Cortex of kidney (tissue), 1 donor: ENCODE measurements around the gene VASP.

Experiments used
- DNase-seq: peaks from one replicate; lab custom pipeline; 2025; lab: John Stamatoyannopoulos, UW

VASP gene

GRCh38 chr19:45554481-45554880 is 47.2 kb downstream of the VASP start:
- no peak for DNase-seq

GRCh38 chr19:45556835-45557234 is 49.6 kb downstream of the VASP start:
- no peak for DNase-seq

GRCh38 chr19:45558399-45558878 is 51.2 kb downstream of the VASP start:
- no peak for DNase-seq

GRCh38 chr19:45560038-45560437 is 52.8 kb downstream of the VASP start:
- DNase-seq = no peak

- DNase-seq = no peak
Measured at GRCh38 chr19:45560686-45561085, 53.4 kb downstream of the VASP start.

GRCh38 chr19:45564131-45564780 is 57.0 kb downstream of the VASP start:
- no peak for DNase-seq

GRCh38 chr19:45567609-45568008 is 60.3 kb downstream of the VASP start:
- no peak for DNase-seq

- no peak for DNase-seq
Measured at GRCh38 chr19:45568732-45569131, 61.5 kb downstream of the VASP start.

GRCh38 chr19:45569619-45570421 is 62.5 kb downstream of the VASP start:
- DNase-seq = no peak

- no peak for DNase-seq
Measured at GRCh38 chr19:45571457-45572220, 64.4 kb downstream of the VASP start.

GRCh38 chr19:45574526-45574925 is 67.2 kb downstream of the VASP start:
- no peak for DNase-seq

- DNase-seq = no peak
Measured at GRCh38 chr19:45575216-45575615, 67.9 kb downstream of the VASP start.
